ENCODE measurements around the gene TMSB10. TPM values are rescaled to one million over a fixed set of nuclear protein-coding genes. Genes with fewer than 3 reads are reported as not detected.
"Not testable (repeated sequence)": the region's sequence is repeated elsewhere in the genome, so short reads cannot be mapped to it uniquely, and the experiment has no call there.

The TMSB10 gene
- total RNA-seq, 1 experiment from 2014 or later = 5,246 TPM

DNA sequence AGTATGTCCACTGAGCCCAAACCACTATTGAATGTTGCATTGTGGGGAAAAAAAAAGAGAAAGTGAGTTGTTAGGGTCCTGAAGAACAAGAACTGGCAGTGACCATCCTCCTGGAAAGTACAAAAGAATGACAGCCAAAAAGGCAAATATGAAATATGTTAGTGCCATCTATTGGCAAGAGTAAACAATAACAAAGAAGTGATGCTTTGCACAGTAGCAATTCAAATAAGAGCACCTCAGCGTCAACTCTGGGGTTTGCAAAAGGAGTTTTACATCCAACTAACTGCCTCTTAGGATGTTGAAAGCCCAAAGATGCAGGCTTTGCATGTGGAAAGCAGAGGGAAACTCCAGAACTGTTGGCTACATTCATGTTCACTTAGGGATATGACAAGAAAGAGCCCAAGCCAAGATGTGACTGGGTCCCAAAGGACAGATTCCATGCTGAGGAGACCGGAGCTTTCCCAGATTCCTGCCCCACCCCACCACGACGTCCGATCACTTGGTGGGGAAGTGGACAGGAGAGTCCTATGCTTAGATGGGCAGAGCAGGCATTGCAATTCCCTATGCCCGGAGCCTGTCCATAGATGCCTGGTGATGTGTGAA, 40.2 kb upstream of the TMSB10 start:
- DNase-seq = peak; percentile 61
- Histone ChIP-seq H3F3A (ENCODE audit: low read length, unreplicated experiment) (no peaks in the 10 kb centered on the region), H3K9ac (ENCODE audit: low read length) (no peak overlapping the region), H3K27ac (ENCODE audit: low read length) (no peak overlapping the region), H3K36me3 (ENCODE audit: low read depth, low read length) (no peaks in the 10 kb centered on the region), H4K20me1 (ENCODE audit: low read length) (no peaks in the 10 kb centered on the region), H3K27me3 (ENCODE audit: low read length) (no peaks in the 10 kb centered on the region; the same call in 1 of the 2 replicates), H3K9me3 (ENCODE audit: low read length) (no peaks in the 10 kb centered on the region), H3K9me2 (replicated peaks; ENCODE audit: low read length) (no peaks in the 10 kb centered on the region), H3K4me2 (ENCODE audit: low read length) (no peak overlapping the region), H2AFZ (ENCODE audit: low read length) (no peak overlapping the region), H3K79me2 (ENCODE audit: low read length) (no peaks in the 10 kb centered on the region), H3K4me3 (ENCODE audit: low read length) (no peak overlapping the region), H3K4me1 (ENCODE audit: insufficient read depth, low read length) (no peaks in the 10 kb centered on the region)
- intact Hi-C loops (cut with micrococcal nuclease) = loop anchor here (2.0 kb wide), 2 partner anchors 234 to 370 kb away; no protein-coding TSS in a partner anchor
- CTCF ChIA-PET = no interaction called here
- TF ChIP-seq, protein P1, sequence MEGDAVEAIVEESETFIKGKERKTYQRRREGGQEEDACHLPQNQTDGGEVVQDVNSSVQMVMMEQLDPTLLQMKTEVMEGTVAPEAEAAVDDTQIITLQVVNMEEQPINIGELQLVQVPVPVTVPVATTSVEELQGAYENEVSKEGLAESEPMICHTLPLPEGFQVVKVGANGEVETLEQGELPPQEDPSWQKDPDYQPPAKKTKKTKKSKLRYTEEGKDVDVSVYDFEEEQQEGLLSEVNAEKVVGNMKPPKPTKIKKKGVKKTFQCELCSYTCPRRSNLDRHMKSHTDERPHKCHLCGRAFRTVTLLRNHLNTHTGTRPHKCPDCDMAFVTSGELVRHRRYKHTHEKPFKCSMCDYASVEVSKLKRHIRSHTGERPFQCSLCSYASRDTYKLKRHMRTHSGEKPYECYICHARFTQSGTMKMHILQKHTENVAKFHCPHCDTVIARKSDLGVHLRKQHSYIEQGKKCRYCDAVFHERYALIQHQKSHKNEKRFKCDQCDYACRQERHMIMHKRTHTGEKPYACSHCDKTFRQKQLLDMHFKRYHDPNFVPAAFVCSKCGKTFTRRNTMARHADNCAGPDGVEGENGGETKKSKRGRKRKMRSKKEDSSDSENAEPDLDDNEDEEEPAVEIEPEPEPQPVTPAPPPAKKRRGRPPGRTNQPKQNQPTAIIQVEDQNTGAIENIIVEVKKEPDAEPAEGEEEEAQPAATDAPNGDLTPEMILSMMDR (conservative IDR thresholded peaks at IDR 0.05; ENCODE audit: low read depth, low read length) = peak; percentile 78
- no peak for TF ChIP-seq EZH2phosphoT487 (IDR thresholded peaks at IDR 0.05; ENCODE audit: borderline replicate concordance, low read length)
- ATAC-seq = peak; percentile 79
- BruUV-seq (replicated peaks) = no TSS peak
- POLR2A ChIA-PET (ENCODE audit: unreplicated experiment) = no interaction called here

DNA sequence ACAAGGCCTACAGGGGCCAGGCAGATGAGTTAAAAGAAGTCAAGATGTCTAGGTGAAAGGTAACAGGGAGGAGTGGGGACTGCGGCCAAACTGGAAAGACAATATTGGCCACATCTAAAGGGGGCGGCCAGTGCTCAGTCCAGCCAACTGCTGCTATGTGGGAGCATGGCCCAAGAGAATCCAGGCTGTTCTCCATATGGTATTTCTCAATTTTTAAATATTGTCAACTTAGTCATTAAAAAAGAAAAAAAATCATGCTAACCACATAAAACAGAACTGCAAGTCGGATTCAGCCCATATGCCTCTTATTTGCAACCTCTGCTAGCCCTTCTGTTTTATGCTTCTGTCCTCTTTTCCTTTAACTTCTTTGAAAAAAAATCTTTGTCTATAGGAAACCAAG, 39.3 kb upstream of the TMSB10 start:
- no peaks in the 10 kb centered on the region for H4K20me1 ChIP-seq (ENCODE audit: low read length)
- no peaks in the 10 kb centered on the region for H3K9me2 ChIP-seq (replicated peaks; ENCODE audit: low read length)
- ChIA-PET CTCF (no interaction called here), POLR2A (ENCODE audit: unreplicated experiment) (no interaction called here)
- no peak overlapping the region for H3K27ac ChIP-seq (ENCODE audit: low read length)
- H3K4me1 ChIP-seq (ENCODE audit: insufficient read depth, low read length) = no peaks in the 10 kb centered on the region
- no peak overlapping the region for H3K4me2 ChIP-seq (ENCODE audit: low read length)
- no peaks in the 10 kb centered on the region for H3K79me2 ChIP-seq (ENCODE audit: low read length)
- no peak for ATAC-seq
- no peak overlapping the region for H3K9ac ChIP-seq (ENCODE audit: low read length)
- no peak overlapping the region for H3K4me3 ChIP-seq (ENCODE audit: low read length)
- no peaks in the 10 kb centered on the region for H3K36me3 ChIP-seq (ENCODE audit: low read depth, low read length)
- H3K27me3 ChIP-seq (ENCODE audit: low read length) = no peaks in the 10 kb centered on the region; the same call in 1 of the 2 replicates
- H3K9me3 ChIP-seq (ENCODE audit: low read length) = no peaks in the 10 kb centered on the region
- no TSS peak for BruUV-seq (replicated peaks)
- intact Hi-C loops (cut with micrococcal nuclease) = no loop called here
- H2AFZ ChIP-seq (ENCODE audit: low read length) = no peak overlapping the region
- H3F3A ChIP-seq (ENCODE audit: low read length, unreplicated experiment) = no peaks in the 10 kb centered on the region
- TF ChIP-seq EZH2phosphoT487 (IDR thresholded peaks at IDR 0.05; ENCODE audit: borderline replicate concordance, low read length) (no peak), EZH2 (IDR thresholded peaks at IDR 0.05; ENCODE audit: low read length, unreplicated experiment) (no peak)
- TF ChIP-seq, protein P1 (conservative IDR thresholded peaks at IDR 0.05; ENCODE audit: low read depth, low read length) = no peak
- no peak for DNase-seq

DNA sequence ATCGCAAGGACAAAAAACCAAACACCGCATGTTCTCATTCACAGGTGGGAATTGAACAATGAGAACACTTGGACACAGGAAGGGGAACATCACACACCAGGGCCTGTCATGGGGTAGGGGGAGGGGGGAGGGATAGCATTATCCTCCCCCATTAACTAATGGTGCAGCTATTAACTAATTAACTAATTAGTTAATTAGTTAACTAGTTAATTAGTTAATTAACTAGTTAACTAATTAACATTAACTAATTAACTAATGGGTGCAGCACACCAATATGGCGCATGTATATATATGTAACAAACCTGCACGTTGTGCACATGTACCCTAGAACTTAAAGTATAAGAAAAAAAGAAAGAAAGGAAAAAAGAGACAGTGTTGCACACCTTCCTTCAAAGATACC, 37.1 kb upstream of the TMSB10 start:
- BruUV-seq (replicated peaks); POLR2A ChIA-PET (ENCODE audit: unreplicated experiment): not testable (repeated sequence)

More for the DNA sequence above, 37.1 kb upstream of the TMSB10 start:
- CTCF ChIA-PET = interaction anchor here (0.6 kb wide), 1 partner anchor 553 kb away, joined by 5 read pairs; no protein-coding TSS in a partner anchor
- H3K36me3 ChIP-seq (ENCODE audit: low read depth, low read length); H3K9ac ChIP-seq (ENCODE audit: low read length); H3K9me2 ChIP-seq (replicated peaks; ENCODE audit: low read length); H3K79me2 ChIP-seq (ENCODE audit: low read length); H2AFZ ChIP-seq (ENCODE audit: low read length); intact Hi-C loops (cut with micrococcal nuclease); H3K27me3 ChIP-seq (ENCODE audit: low read length); H3K9me3 ChIP-seq (ENCODE audit: low read length); H3F3A ChIP-seq (ENCODE audit: low read length, unreplicated experiment); H3K4me3 ChIP-seq (ENCODE audit: low read length); H4K20me1 ChIP-seq (ENCODE audit: low read length); H3K27ac ChIP-seq (ENCODE audit: low read length); ATAC-seq; H3K4me1 ChIP-seq (ENCODE audit: insufficient read depth, low read length); DNase-seq; H3K4me2 ChIP-seq (ENCODE audit: low read length): not testable (repeated sequence)

All from PC-3 (cell line).